SK-N-SH (cell line): ENCODE measurements around the gene SIRPB1.

Experiments used
- CHD2 ChIP-seq: fragments of 150-350 bp; IDR thresholded peaks from 2 replicates; pipeline ENCODE4 v1.6.1; 2018; ENCODE audit warnings: low read length; ENCODE audit not compliant: partially characterized antibody
- GATA2 ChIP-seq: sonication (generic); formaldehyde crosslinking; IDR thresholded peaks from 2 replicates; pipeline ENCODE4 v1.5.0; 2020; ENCODE audit warnings: mild to moderate bottlenecking, missing genetic modification reagents
- MAX ChIP-seq: IDR thresholded peaks from 2 replicates; pipeline ENCODE4 v1.4.0; 2012; ENCODE audit warnings: low read depth
- MXI1 ChIP-seq: IDR thresholded peaks from 2 replicates; pipeline ENCODE4 v1.6.1; 2012; ENCODE audit warnings: mild to moderate bottlenecking, low read depth, low read length, improper control_type of control experiment
- POLR2AphosphoS5 ChIP-seq: IDR thresholded peaks from 2 replicates; pipeline ENCODE4 v1.6.1; 2012; ENCODE audit warnings: low read depth, low read length
- RAD21 ChIP-seq: IDR thresholded peaks from 2 replicates; pipeline ENCODE4 v1.6.1; 2012; ENCODE audit warnings: mild to moderate bottlenecking, low read length
- SMC3 ChIP-seq: IDR thresholded peaks from 2 replicates; pipeline ENCODE4 v1.6.1; 2012; ENCODE audit warnings: low read depth, low read length, improper control_type of control experiment
- TCF12 ChIP-seq: IDR thresholded peaks from 2 replicates; pipeline ENCODE4 v1.4.0; 2012
- USF1 ChIP-seq: IDR thresholded peaks from 2 replicates; pipeline ENCODE4 v1.4.0; 2012; ENCODE audit warnings: low read depth, borderline replicate concordance
- ZBTB33 ChIP-seq: IDR thresholded peaks from 2 replicates; pipeline ENCODE4 v1.4.0; 2012; ENCODE audit warnings: low read depth, borderline replicate concordance
- TF ChIP-seq, protein P1 (sequence below): fragments of 200-600 bp; sonication (generic); IDR thresholded peaks from 2 replicates; pipeline ENCODE4 v1.6.1; 2017; ENCODE audit warnings: antibody characterized with exemption, mild to moderate bottlenecking, moderate library complexity
- TF ChIP-seq, protein P2 (sequence below): IDR thresholded peaks from 2 replicates; pipeline ENCODE4 v1.6.1; 2012; ENCODE audit warnings: mild to moderate bottlenecking, low read depth, low read length, moderate library complexity

- TF ChIP-seq MAX = no peak
- TF ChIP-seq RAD21 = no peak
- TF ChIP-seq, protein P1, sequence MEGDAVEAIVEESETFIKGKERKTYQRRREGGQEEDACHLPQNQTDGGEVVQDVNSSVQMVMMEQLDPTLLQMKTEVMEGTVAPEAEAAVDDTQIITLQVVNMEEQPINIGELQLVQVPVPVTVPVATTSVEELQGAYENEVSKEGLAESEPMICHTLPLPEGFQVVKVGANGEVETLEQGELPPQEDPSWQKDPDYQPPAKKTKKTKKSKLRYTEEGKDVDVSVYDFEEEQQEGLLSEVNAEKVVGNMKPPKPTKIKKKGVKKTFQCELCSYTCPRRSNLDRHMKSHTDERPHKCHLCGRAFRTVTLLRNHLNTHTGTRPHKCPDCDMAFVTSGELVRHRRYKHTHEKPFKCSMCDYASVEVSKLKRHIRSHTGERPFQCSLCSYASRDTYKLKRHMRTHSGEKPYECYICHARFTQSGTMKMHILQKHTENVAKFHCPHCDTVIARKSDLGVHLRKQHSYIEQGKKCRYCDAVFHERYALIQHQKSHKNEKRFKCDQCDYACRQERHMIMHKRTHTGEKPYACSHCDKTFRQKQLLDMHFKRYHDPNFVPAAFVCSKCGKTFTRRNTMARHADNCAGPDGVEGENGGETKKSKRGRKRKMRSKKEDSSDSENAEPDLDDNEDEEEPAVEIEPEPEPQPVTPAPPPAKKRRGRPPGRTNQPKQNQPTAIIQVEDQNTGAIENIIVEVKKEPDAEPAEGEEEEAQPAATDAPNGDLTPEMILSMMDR = no peak
- TF ChIP-seq GATA2 (CRISPR knock-in tag) = no peak
- no peak for TF ChIP-seq ZBTB33
- no peak for TF ChIP-seq SMC3
- TF ChIP-seq, protein P2, sequence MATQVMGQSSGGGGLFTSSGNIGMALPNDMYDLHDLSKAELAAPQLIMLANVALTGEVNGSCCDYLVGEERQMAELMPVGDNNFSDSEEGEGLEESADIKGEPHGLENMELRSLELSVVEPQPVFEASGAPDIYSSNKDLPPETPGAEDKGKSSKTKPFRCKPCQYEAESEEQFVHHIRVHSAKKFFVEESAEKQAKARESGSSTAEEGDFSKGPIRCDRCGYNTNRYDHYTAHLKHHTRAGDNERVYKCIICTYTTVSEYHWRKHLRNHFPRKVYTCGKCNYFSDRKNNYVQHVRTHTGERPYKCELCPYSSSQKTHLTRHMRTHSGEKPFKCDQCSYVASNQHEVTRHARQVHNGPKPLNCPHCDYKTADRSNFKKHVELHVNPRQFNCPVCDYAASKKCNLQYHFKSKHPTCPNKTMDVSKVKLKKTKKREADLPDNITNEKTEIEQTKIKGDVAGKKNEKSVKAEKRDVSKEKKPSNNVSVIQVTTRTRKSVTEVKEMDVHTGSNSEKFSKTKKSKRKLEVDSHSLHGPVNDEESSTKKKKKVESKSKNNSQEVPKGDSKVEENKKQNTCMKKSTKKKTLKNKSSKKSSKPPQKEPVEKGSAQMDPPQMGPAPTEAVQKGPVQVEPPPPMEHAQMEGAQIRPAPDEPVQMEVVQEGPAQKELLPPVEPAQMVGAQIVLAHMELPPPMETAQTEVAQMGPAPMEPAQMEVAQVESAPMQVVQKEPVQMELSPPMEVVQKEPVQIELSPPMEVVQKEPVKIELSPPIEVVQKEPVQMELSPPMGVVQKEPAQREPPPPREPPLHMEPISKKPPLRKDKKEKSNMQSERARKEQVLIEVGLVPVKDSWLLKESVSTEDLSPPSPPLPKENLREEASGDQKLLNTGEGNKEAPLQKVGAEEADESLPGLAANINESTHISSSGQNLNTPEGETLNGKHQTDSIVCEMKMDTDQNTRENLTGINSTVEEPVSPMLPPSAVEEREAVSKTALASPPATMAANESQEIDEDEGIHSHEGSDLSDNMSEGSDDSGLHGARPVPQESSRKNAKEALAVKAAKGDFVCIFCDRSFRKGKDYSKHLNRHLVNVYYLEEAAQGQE = no peak
- no peak for TF ChIP-seq CHD2
- no peak for TF ChIP-seq USF1
- no peak for TF ChIP-seq TCF12
- no peak for TF ChIP-seq POLR2AphosphoS5
- TF ChIP-seq MXI1 = no peak
Observed at GRCh38 chr20:1618954-1619540, 762 bp downstream of the SIRPB1 start.
